Endometrium (tissue), 2 donors: Measurements from ENCODE around the gene GRHL1.
"Not testable (repeated sequence)": the region's sequence is repeated elsewhere in the genome, so short reads cannot be mapped to it uniquely, and the experiment has no call there.

Source experiments
- FAIRE-seq: peaks from 2 replicates; lab custom pipeline; 2012; peaks lifted over from hg19 to GRCh38; lab: Jason Lieb, UNC
- donor health status: control.
- donor health status: control.

Gene GRHL1

DNA sequence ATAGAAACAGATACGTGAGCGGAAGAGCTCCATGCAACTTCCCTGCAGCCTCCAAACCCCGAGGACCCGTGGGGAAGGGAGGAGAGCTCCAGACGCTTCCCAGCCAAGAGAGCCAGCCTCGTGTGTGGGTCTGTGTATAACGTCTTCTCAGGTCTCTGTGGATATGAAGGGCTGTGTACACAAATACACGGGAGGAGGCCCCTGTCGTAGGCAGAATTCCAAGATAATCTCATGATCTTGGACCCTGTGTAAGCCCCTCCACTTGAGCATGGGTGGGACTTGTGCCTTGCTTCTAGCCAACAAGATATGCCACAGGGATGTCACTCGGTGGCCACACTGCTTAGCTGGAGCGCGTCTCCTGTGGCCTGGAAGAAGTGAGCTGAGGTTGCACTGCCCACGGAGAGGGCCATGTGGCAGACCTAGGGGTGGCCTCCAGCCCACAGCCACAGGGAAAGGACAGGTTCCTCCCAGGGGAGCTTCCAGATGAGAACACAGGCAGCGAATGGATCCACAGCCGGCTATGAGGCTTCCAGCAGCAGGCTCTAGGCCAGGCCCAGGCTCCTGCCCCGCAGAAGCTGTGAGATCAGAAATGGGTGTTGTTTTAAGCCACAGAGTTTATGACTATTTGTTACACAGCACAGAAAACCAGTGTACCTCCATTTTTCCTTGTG lies 76.3 kb downstream of the GRHL1 start:
- no peak for FAIRE-seq

DNA sequence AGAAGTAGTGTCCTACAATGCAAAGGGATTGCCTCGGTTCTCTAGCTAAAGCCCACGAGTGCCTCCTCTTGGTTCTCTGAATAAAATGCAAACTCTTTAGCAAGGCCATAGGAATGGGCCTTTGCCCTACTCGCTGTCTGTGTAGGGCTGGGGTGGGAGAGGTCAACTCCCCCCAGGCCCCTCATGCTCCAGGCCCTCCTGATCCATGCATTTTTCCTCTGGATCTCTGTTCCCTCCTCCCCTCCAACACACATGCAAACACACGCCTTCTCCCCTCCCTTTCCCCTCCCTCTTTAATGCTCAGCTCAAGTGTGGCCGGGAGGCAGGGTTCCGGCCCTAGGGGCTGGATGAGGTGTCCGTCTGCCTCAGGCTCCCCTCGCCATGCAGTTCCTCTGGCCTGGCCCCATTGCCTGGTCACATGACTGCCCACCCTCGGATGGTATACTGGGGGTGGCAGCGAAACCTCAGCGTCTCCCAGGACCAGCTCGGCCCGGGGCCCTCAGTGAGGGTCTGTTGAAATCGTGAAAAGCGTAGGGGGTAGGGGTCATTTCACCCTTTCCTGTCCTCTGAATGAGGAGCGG lies 77.0 kb downstream of the GRHL1 start:
- FAIRE-seq = no peak

GRCh38 chr2:10028988-10029874 lies 77.7 kb downstream of the GRHL1 start:
- no peak for FAIRE-seq

GRCh38 chr2:10029875-10030223 lies 78.4 kb downstream of the GRHL1 start:
- no peak for FAIRE-seq

- no peak for FAIRE-seq
Observed at GRCh38 chr2:10030311-10030736, 78.8 kb downstream of the GRHL1 start.

GRCh38 chr2:10030798-10031197 lies 79.3 kb downstream of the GRHL1 start:
- FAIRE-seq = not testable (repeated sequence)

GRCh38 chr2:10031886-10032745 lies 80.6 kb downstream of the GRHL1 start:
- no peak for FAIRE-seq

DNA sequence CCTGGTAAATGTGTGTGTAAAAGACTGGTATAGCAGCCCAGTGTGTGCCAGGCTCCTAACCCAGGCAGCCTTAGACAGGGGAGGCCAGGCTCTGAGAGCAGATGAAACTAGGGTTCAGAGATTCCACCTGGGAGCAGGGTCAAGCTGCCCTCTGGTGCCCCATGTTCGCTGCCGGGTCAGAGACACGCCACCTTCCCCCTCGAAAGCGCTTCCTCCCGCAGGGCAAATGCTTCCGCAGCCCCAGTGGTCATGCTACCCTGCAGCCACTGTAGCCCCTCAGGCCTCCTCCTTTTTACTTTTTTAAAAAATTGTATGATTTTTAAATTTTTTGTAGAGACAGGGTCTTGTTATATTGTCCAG lies 81.2 kb downstream of the GRHL1 start:
- no peak for FAIRE-seq

- FAIRE-seq = no peak
Observed at GRCh38 chr2:10033251-10034006, 81.9 kb downstream of the GRHL1 start.

DNA sequence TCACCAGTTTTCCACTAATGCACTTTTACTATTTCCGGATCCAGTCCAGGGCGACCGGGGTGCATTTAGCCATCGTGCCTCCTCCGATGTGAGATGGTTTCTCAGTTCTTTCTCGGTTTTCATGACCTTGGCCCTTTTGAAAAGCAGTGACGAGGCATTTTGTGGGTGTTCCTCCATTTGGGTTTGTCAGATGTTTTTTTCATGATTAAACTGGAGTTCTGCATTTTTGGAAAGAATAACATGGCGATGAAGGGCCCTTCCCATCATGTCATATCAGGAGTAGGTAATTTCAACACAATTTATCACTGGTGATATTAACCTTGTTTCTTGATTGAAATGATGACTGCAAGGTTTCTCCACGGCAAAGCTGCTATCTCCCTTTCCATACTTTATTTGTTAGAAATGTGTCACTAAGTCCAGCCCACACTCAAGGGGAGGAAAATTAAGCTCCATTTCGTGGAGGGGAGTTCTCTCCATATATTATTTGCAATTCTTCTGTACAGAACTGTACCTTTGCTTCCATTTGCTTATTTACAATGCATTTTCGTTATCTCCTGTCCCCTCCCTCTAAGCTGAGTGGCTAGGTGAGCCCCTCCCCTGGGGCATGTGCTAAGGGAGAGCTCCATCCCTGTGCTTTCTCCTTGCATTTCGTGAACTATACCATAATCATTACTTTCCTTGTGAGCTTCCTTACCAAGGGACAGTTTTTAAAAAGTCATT lies 83.0 kb downstream of the GRHL1 start:
- no peak for FAIRE-seq

- FAIRE-seq = no peak
Observed at GRCh38 chr2:10035053-10035422, 83.5 kb downstream of the GRHL1 start.

DNA sequence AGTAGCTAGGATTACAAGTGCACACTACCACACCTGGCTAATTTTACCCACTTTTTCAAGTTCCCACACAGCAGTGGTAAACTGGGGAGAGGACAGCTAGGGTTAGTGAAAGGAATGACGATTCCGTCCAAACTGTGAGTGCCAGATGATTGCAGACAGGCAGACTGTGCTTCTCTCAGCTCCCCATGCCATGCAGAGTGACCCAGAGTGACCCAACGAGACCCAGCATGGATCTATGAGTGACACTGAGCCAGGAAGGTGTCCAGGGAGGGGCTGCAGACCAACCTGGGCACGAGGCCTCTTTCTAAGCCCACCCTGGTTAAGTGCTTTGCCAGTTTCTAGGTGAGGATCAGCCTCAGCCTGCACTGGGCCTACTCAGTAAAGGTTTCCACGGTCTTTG lies 84.1 kb downstream of the GRHL1 start:
- FAIRE-seq = no peak

- FAIRE-seq = no peak
Observed at GRCh38 chr2:10036095-10036884, 84.8 kb downstream of the GRHL1 start.

DNA sequence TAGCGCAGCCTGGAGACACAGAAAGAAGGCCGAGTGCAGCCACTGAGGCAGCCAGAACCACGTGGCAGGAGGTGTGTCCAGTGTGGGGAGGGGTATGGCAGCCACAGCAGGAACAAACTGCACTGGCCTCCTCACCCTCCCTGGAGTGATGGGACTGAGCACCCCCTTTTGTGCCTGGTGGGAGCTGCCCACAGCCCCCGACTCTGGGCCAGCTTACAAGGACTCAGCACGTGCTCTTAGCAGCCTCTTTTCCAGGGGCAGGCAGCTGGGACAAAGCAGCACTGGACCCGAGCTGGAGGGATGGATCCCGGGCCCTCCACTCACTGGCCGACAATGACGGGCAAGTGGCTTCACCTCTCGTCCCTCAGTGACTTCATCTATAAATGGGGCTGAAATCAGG lies 86.6 kb downstream of the GRHL1 start:
- FAIRE-seq = no peak

- FAIRE-seq = no peak
Observed at GRCh38 chr2:10038716-10039115, 87.2 kb downstream of the GRHL1 start.

DNA sequence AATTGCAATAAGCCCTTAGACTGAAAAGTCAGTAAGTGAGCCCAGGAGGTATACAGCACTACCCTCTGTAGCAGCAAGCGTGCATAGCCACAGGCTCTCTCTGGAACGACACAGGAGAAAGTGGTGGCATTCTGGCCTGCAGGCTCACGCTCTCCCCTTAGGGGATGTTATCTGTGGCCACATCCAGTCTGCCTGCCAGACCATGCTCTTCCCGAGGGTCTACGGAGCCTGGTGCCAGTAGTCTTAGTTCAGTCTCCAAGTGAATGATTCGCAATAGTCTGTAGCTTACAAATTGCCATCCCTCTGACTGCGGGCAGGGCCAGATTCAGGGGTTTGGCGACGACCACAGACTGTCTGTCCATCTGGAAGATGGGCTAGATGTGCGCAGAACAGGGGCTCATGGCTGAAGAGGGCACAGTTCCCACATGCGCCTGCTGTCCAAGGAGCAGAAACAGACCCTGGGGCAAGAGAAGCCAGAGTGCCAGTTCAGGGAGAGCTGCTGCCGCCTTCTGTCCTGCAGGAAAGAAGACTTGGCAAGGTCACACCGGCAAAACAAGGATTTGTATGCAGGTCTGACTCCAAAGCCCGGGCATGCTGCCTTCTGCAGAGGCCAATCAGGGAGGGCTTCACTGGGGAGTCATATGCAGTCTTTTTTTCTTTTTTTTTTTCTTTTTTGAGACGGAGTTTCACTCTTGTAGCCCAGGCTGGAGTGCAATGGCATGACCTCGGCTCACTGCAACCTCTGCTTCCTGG lies 88.3 kb downstream of the GRHL1 start:
- no peak for FAIRE-seq

DNA sequence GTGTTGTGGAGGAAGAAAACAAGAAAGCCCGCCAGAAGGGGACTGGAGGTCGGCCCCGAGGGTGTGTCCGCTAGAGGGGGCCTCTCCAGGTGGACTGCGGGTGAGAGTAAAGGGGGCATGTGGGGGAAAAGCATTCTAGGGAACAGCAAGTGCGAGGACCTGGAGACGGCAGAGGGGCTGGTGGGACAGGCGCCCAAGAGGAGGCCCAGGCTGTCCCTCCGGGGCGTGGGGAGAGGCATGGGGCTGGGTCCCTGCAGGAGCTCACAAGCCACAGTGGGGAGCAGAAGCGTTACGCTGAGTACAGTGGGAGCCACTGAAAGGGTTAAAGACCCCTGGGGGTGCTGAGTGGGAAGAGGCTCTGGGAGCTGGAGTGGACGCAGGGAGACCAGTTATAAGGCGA lies 90.2 kb downstream of the GRHL1 start:
- FAIRE-seq = no peak

DNA sequence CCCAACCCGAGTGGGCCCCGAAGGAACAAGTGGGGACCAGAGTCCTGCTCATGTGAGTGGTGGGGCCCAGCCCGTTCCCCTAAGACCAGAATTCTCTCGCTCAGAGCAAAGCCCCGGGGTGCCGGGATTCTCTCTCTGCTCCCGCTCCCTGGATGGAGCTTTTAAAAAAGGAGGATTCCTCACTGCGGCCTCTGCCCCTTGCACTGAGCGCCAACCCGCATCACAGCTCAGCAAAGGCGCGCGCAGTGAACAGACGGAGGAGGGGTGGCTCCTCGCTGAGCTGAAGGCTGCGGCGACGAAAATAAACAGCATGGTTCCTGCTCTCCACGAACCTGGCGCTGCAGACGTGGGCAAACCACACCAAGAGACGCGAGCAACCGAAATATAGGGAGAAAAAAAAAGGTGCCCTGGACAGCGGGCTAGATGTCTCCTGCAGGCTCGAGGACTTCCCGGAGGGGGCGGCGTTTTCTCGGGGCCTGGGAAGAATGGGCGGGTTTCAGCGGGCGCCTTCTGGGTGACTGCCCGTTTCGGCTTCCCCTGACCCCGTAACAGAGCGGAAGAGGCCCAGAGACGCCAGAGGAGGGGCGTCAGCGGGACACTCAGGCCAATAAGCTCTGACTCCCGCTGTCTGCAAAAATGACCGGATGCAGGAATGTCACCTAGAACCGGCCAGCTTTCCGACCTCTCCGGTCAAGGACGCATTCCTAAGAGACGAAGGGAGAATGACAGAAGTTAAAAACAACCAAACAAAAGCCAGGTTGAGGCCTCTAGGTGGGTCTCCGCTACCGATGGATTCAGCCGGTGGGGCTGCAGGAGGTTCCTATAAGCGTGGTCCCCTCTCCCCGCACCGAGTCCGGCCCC lies 91.0 kb downstream of the GRHL1 start:
- FAIRE-seq = no peak
